Keratinocyte (primary cell): ENCODE measurements around the gene FAM13A. TPM values are rescaled to one million over a fixed set of nuclear protein-coding genes. Genes with fewer than 3 reads are reported as not detected.

ENCODE experiments used
- DNase-seq: peaks from one replicate; pipeline ENCODE4 v3.0.0-alpha.2; 2011; ENCODE audit warnings: low read depth, missing footprints, low spot score
- FAIRE-seq: peaks from 2 replicates; lab custom pipeline; 2011; peaks lifted over from hg19 to GRCh38; lab: Jason Lieb, UNC
- H2AFZ ChIP-seq: 2 replicates; pipeline ENCODE4 v1.6.0; 2012; ENCODE audit warnings: low read length, control low read depth, inconsistent platforms; ENCODE audit not compliant: control insufficient read depth
- H3K27ac ChIP-seq: 2 replicates; pipeline ENCODE4 v1.5.1; 2011; ENCODE audit warnings: low read length; ENCODE audit not compliant: control insufficient read depth, insufficient read depth
- H3K27me3 ChIP-seq: 3 replicates; pipeline ENCODE4 v1.6.0; 2011; ENCODE audit warnings: low read length; ENCODE audit not compliant: control insufficient read depth, insufficient read depth; ENCODE audit errors: extremely low read depth
- H3K36me3 ChIP-seq, 2 experiments: 2 replicates in 1 of 2; 3 replicates in 1 of 2; pipeline ENCODE4 v1.5.1; 2011; ENCODE audit warnings: low read length in 2 of 2, mild to moderate bottlenecking in 1 of 2; ENCODE audit not compliant: control insufficient read depth in 2 of 2, insufficient read depth in 2 of 2; ENCODE audit errors: extremely low read depth in 1 of 2
- H3K4me1 ChIP-seq: 3 replicates; pipeline ENCODE4 v1.5.1; 2011; ENCODE audit warnings: low read length; ENCODE audit not compliant: control insufficient read depth, insufficient read depth; ENCODE audit errors: extremely low read depth
- H3K4me2 ChIP-seq: 3 replicates; pipeline ENCODE4 v1.6.0; 2011; ENCODE audit warnings: low read depth, low read length; ENCODE audit not compliant: control insufficient read depth, insufficient read depth; ENCODE audit errors: extremely low read depth
- H3K4me3 ChIP-seq, 3 experiments: fragments of 200-600 bp in 1 of 3; sonication (generic) in 1 of 3; 2 replicates in 2 of 3; 3 replicates in 1 of 3; pipeline ENCODE4 v1.5.1; 2011 to 2016; ENCODE audit warnings: low read length in 3 of 3, mild to moderate bottlenecking in 3 of 3, control low read depth in 2 of 3, inconsistent platforms in 1 of 3, low read depth in 1 of 3, mixed read lengths in 1 of 3, mixed run types in 1 of 3, moderate library complexity in 1 of 3; ENCODE audit not compliant: control insufficient read depth in 2 of 3, insufficient read depth in 2 of 3; ENCODE audit errors: extremely low read depth in 1 of 3
- H3K79me2 ChIP-seq: 2 replicates; pipeline ENCODE4 v1.6.0; 2012; ENCODE audit warnings: low read length; ENCODE audit not compliant: control insufficient read depth, insufficient read depth
- H3K9ac ChIP-seq: 3 replicates; pipeline ENCODE4 v1.6.0; 2011; ENCODE audit warnings: low read length; ENCODE audit not compliant: control insufficient read depth, insufficient read depth; ENCODE audit errors: extremely low read depth
- H3K9me1 ChIP-seq: 3 replicates; pipeline ENCODE4 v1.6.0; 2011; ENCODE audit warnings: low read length; ENCODE audit not compliant: control insufficient read depth, insufficient read depth; ENCODE audit errors: extremely low read depth
- H3K9me3 ChIP-seq: 2 replicates; pipeline ENCODE4 v1.5.1; 2012; ENCODE audit warnings: low read depth, low read length; ENCODE audit not compliant: control insufficient read depth
- H4K20me1 ChIP-seq: 3 replicates; pipeline ENCODE4 v1.6.0; 2011; ENCODE audit warnings: low read length; ENCODE audit not compliant: control insufficient read depth, insufficient read depth; ENCODE audit errors: extremely low read depth
- CTCF ChIP-seq, 3 experiments: IDR thresholded peaks in 1 of 3; conservative IDR thresholded peaks in 1 of 3; optimal IDR thresholded peaks in 1 of 3; 2 replicates in 2 of 3; 3 replicates in 1 of 3; pipeline versions ENCODE3 to v1.5.1; 2011; ENCODE audit warnings: low read length in 3 of 3, mild to moderate bottlenecking in 3 of 3, moderate library complexity in 2 of 3, control low read depth in 1 of 3, inconsistent platforms in 1 of 3; ENCODE audit not compliant: insufficient read depth in 2 of 3; ENCODE audit errors: extremely low read depth in 1 of 3
- EZH2 ChIP-seq: IDR thresholded peaks from one replicate; pipeline ENCODE4 v1.6.1; 2012; ENCODE audit warnings: inconsistent platforms, mild to moderate bottlenecking, low read length, moderate library complexity
- dilution Hi-C: fragments of 300-500 bp; cut with MboI; formaldehyde crosslinking; loops from one replicate; pipeline ENCODE4 v1.7.0; 2020; ENCODE audit warnings: low sequenced_read_pairs; ENCODE audit not compliant: extremely low pct_ligation_motif_present
- polyA plus RNA-seq, 5 experiments: library from polyadenylated mRNA; depleted of rRNA in 3 of 5; stranded (reverse) in 3 of 5; stranded (forward) in 1 of 5; unstranded in 1 of 5; fragments of >200 nt; gene quantifications; 1 replicate in 1 of 5; 2 replicates in 3 of 5; 3 replicates in 1 of 5; pipeline versions ENCODE4 v1.2.1 to v1.2.3, GENCODE V29; 2011 to 2012; ENCODE audit warnings: missing spikeins in 2 of 5, low read depth in 1 of 5, low replicate concordance in 1 of 5

Gene FAM13A
- polyA plus RNA-seq, 1 donor (not counting 4 experiments of a cell fraction or from before 2014, with no cell fraction given) = 6.0 TPM

GRCh38 chr4:88725143-88725542, 331.8 kb downstream of the FAM13A start:
- no peak for DNase-seq
- peaks cover 20 to 38% of the 10 kb centered on the region in 2 experiments for H3K36me3 ChIP-seq
- TF ChIP-seq CTCF (optimal IDR thresholded peaks at IDR 0.05 in 1 of 3, IDR thresholded peaks at IDR 0.05 in 1 of 3, conservative IDR thresholded peaks at IDR 0.05 in 1 of 3; ENCODE audit: extremely low read depth in 1 of 3, insufficient read depth in 2 of 3, low read length in 3 of 3) = no peak
- no peak for TF ChIP-seq EZH2
- FAIRE-seq = no peak
- no peaks in the 10 kb centered on the region for H3K4me1 ChIP-seq
- H3K79me2 ChIP-seq = no peaks in the 10 kb centered on the region
- dilution Hi-C loops = no loop called here
- H3K9me3 ChIP-seq = no peaks in the 10 kb centered on the region
- H3K27me3 ChIP-seq = no peaks in the 10 kb centered on the region
- no peaks in the 10 kb centered on the region for H4K20me1 ChIP-seq
- H3K4me2 ChIP-seq = no peak overlapping the region
- no peak overlapping the region for H3K9ac ChIP-seq
- no peak overlapping the region for H2AFZ ChIP-seq
- H3K27ac ChIP-seq = no peak overlapping the region
- no peaks in the 10 kb centered on the region for H3K9me1 ChIP-seq
- H3K4me3 ChIP-seq = no peak overlapping the region

GRCh38 chr4:88724406-88724805, 332.6 kb downstream of the FAM13A start:
- H3K9ac ChIP-seq = no peak overlapping the region
- H3K79me2 ChIP-seq = no peaks in the 10 kb centered on the region
- no peak overlapping the region for H2AFZ ChIP-seq
- DNase-seq (no peak), FAIRE-seq (no peak)
- dilution Hi-C loops = no loop called here
- TF ChIP-seq CTCF (optimal IDR thresholded peaks at IDR 0.05 in 1 of 3, IDR thresholded peaks at IDR 0.05 in 1 of 3, conservative IDR thresholded peaks at IDR 0.05 in 1 of 3; ENCODE audit: extremely low read depth in 1 of 3, insufficient read depth in 2 of 3, low read length in 3 of 3) = no peak
- TF ChIP-seq EZH2 = no peak
- no peaks in the 10 kb centered on the region for H3K9me3 ChIP-seq
- no peaks in the 10 kb centered on the region for H3K27me3 ChIP-seq
- H3K4me3 ChIP-seq = no peak overlapping the region
- H3K4me2 ChIP-seq = no peak overlapping the region
- H3K9me1 ChIP-seq = no peaks in the 10 kb centered on the region
- H3K36me3 ChIP-seq = peaks cover 21 to 38% of the 10 kb centered on the region in 2 experiments
- H4K20me1 ChIP-seq = no peaks in the 10 kb centered on the region
- H3K27ac ChIP-seq = no peak overlapping the region
- no peaks in the 10 kb centered on the region for H3K4me1 ChIP-seq
